ENCODE data around the gene ANKRD52.

- TF ChIP-seq POLR2A (IDR thresholded peaks at IDR 0.05; ENCODE audit: low read depth, low read length) (no peak), ZBTB33 (IDR thresholded peaks at IDR 0.05) (no peak), CTCF (IDR thresholded peaks at IDR 0.05 in 2 of 3, conservative IDR thresholded peaks at IDR 0.05 in 1 of 3; ENCODE audit: control insufficient read depth in 2 of 3, extremely low read depth in 1 of 3, insufficient read depth in 1 of 3, low read depth in 3 of 3, low read length in 3 of 3) (no peak), HDAC2 (IDR thresholded peaks at IDR 0.05) (no peak), YY1 (IDR thresholded peaks at IDR 0.05; ENCODE audit: low read depth, low read length) (no peak), POLR2AphosphoS5 (IDR thresholded peaks at IDR 0.05; ENCODE audit: low read length) (no peak), EZH2 (IDR thresholded peaks at IDR 0.05; ENCODE audit: borderline replicate concordance, control insufficient read depth, low read depth, low read length) (no peak)
Measured at GRCh38 chr12:56252649-56253048, 5.5 kb downstream of the ANKRD52 start.

Measured in GM12878 (cell line).